ENCODE results near the gene CSNK1A1L. TPM values are rescaled to one million over a fixed set of nuclear protein-coding genes. Genes with fewer than 3 reads are reported as not detected.
"Not testable (repeated sequence)": the region's sequence is repeated elsewhere in the genome, so short reads cannot be mapped to it uniquely, and the experiment has no call there.

CSNK1A1L gene
- total and polyA plus RNA-seq, 7 experiments from 2014 or later = not detected

DNA sequence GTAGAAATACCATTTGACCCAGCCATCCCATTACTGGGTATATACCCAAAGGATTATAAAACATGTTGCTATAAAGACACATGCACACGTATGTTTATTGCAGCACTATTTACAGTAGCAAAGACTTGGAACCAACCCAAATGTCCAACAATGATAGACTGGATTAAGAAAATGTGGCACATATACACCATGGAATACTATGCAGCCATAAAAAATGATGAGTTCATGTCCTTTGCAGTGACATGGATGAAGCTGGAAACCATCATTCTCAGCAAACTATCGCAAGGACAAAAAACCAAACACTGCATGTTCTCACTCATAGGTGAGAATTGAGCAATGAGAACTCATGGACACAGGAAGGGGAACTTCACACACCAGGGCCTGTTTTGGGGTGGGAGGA lies 49.2 kb downstream of the CSNK1A1L start:
- Mint-ChIP-seq H3K4me1 (peaks cover 29 to 88% (median 75%) of the 10 kb centered on the region in 7 donors), H3K36me3 (peaks cover 4 to 41% (median 30%) of the 10 kb centered on the region in 5 donors), H3K4me3 (peak overlapping the region in 7 of 10 donors; percentile 6 to 61 (median 33))
- DNase-seq; H3K4me3 ChIP-seq (ENCODE audit: low read length); H3K27ac ChIP-seq (ENCODE audit: low read depth, low read length); CTCF ChIA-PET; H3K9me3 Mint-ChIP-seq; H3K27me3 ChIP-seq (ENCODE audit: control insufficient read depth in 2 of 2, insufficient read depth in 2 of 2, low read length in 2 of 2); H3K27me3 Mint-ChIP-seq; H3K36me3 ChIP-seq (ENCODE audit: control insufficient read depth in 2 of 3, insufficient read depth in 3 of 3, low read length in 3 of 3); H3K9me3 ChIP-seq (ENCODE audit: control insufficient read depth in 2 of 3, low read length in 3 of 3); H3K27ac Mint-ChIP-seq; ATAC-seq: not testable (repeated sequence)
- intact Hi-C loops (cut with micrococcal nuclease) = loop anchor here in 1 of 2 donors (5.0 kb wide), 1 partner anchor 639 kb away; no protein-coding TSS in a partner anchor
- peaks cover 15 to 18% of the 10 kb centered on the region in 2 donors for H3K4me1 ChIP-seq (ENCODE audit: control insufficient read depth in 2 of 2, insufficient read depth in 2 of 2, low read length in 2 of 2)
- POLR2A ChIA-PET = interaction anchor here (5.6 kb wide), 1 partner anchor 56 kb away, joined by 72 read pairs; the partner anchor contains the start of genes ALG5 and EXOSC8

Other genes with a start within 250 kb of the CSNK1A1L start
- gene SMAD9, start 185.4 kb downstream of the CSNK1A1L start, total RNA-seq = not detected
- under 1 TPM; 0.02 to 0.05 TPM for gene SMAD9, start 185.4 kb downstream of the CSNK1A1L start, polyA plus RNA-seq
- gene ALG5, start 106.3 kb downstream of the CSNK1A1L start, total RNA-seq = 10 to 100 TPM; 12.1 to 39.3 (median 22.8) TPM
- 10 to 100 TPM; 62.7 to 82.2 TPM for gene ALG5, start 106.3 kb downstream of the CSNK1A1L start, polyA plus RNA-seq
- gene EXOSC8, start 104.9 kb downstream of the CSNK1A1L start, total RNA-seq = 10 to 100 TPM; 41.0 to 91.7 (median 80.3) TPM
- 10 to 100 TPM; 57.8 to 98.3 TPM for gene EXOSC8, start 104.9 kb downstream of the CSNK1A1L start, polyA plus RNA-seq
- gene SUPT20H, start 46.0 kb downstream of the CSNK1A1L start, total RNA-seq = 100 to 1,000 TPM in 1 of 5 experiments, 10 to 100 TPM in 4; 70.5 to 106 (median 86.1) TPM
- 10 to 100 TPM; 63.0 to 75.8 TPM for gene SUPT20H, start 46.0 kb downstream of the CSNK1A1L start, polyA plus RNA-seq